ENCODE results near the gene GTF2F2. TPM values are rescaled to one million over a fixed set of nuclear protein-coding genes. Genes with fewer than 3 reads are reported as not detected.
"Not testable (repeated sequence)": the region's sequence is repeated elsewhere in the genome, so short reads cannot be mapped to it uniquely, and the experiment has no call there.

The GTF2F2 gene
- polyA plus RNA-seq, 3 donors from 2014 or later, result 4.5 to 9.4 (median 9.3) TPM

- H3K4me3 Mint-ChIP-seq, result no peak overlapping the region
- H3K9me3 Mint-ChIP-seq, result no peaks in the 10 kb centered on the region
- H3K4me1 Mint-ChIP-seq, result peaks cover 24 to 52% of the 10 kb centered on the region in 2 donors
- H3K27me3 Mint-ChIP-seq (ENCODE audit: low read depth in 3 of 3), result peaks cover 0 to 1% (median 0%) of the 10 kb centered on the region in 3 donors
- no peak overlapping the region for H3K27ac Mint-ChIP-seq
- DNase-seq, result no peak
- peaks cover 0 to 11% (median 9%) of the 10 kb centered on the region in 3 donors for H3K36me3 Mint-ChIP-seq
Measured at GRCh38 chr13:45178349-45179162, 58.2 kb downstream of the GTF2F2 start.

DNA sequence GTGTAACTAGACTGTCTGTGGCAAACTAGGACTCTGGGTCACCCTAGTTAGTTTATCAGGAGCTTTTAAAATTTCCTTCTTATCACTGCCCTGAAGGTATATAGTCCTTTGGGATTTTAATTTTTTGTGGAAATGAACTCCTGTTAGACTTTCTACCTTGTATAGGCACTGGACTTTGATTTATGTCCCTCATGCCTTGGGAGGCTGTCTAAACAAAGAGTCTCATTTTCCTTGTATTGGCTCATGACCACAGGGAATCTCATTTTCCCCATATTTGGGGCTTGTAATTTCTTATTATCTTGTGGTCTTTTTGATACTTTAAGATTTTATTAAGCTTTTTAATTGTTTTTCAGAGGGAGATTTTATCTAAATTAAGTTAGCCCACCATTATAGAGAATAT is 59.1 kb downstream of the GTF2F2 start:
- DNase-seq, result no peak
- Mint-ChIP-seq H3K9me3 (no peaks in the 10 kb centered on the region), H3K27me3 (ENCODE audit: low read depth in 3 of 3) (peaks cover 0 to 1% (median 0%) of the 10 kb centered on the region in 3 donors), H3K27ac (no peak overlapping the region), H3K36me3 (peaks cover 0 to 11% (median 11%) of the 10 kb centered on the region in 3 donors), H3K4me3 (no peak overlapping the region), H3K4me1 (peaks cover 25 to 58% of the 10 kb centered on the region in 2 donors)

DNA sequence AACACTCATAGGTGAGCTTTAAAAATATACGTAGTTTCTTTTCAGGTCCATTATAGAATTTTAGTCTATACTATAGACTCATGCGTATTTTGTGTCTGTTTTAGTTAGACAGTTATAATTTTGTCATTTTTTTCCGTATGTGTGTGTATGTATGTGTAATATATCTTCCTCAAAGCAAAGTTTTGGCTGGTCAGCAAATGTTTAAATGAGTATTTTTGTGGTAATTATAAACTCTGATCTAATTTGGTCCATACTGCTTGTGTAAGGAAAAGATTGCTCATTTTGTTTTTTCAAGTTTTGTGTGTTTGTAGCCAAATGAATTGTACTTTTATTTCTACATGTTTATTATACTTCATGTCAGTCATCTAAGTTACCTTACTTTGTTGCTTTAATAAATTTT is 60.0 kb downstream of the GTF2F2 start:
- H3K27ac Mint-ChIP-seq, result no peak overlapping the region
- H3K9me3 Mint-ChIP-seq, result no peaks in the 10 kb centered on the region
- H3K27me3 Mint-ChIP-seq (ENCODE audit: low read depth in 3 of 3), result peaks cover 0 to 1% (median 0%) of the 10 kb centered on the region in 3 donors
- DNase-seq, result no peak
- H3K4me3 Mint-ChIP-seq, result no peak overlapping the region
- peaks cover 34 to 61% of the 10 kb centered on the region in 2 donors for H3K4me1 Mint-ChIP-seq
- peaks cover 0 to 5% (median 4%) of the 10 kb centered on the region in 3 donors for H3K36me3 Mint-ChIP-seq

- no peak for DNase-seq
- peaks cover 34 to 66% of the 10 kb centered on the region in 2 donors for H3K4me1 Mint-ChIP-seq
- no peaks in the 10 kb centered on the region for H3K27me3 Mint-ChIP-seq (ENCODE audit: low read depth in 3 of 3)
- peak overlapping the region in 2 of 6 donors; percentile 13 to 54 for H3K27ac Mint-ChIP-seq
- peaks cover 0 to 5% (median 4%) of the 10 kb centered on the region in 3 donors for H3K36me3 Mint-ChIP-seq
- no peak overlapping the region for H3K4me3 Mint-ChIP-seq
- no peaks in the 10 kb centered on the region for H3K9me3 Mint-ChIP-seq
Measured at GRCh38 chr13:45180713-45181601, 60.6 kb downstream of the GTF2F2 start.

GRCh38 chr13:45184693-45185092 is 64.4 kb downstream of the GTF2F2 start:
- Mint-ChIP-seq H3K9me3 (no peaks in the 10 kb centered on the region), H3K27me3 (ENCODE audit: low read depth in 3 of 3) (peaks cover 0 to 3% (median 0%) of the 10 kb centered on the region in 3 donors), H3K27ac (peak overlapping the region; percentile 65 to 87 (median 80)), H3K4me1 (peaks cover 20 to 41% of the 10 kb centered on the region in 2 donors), H3K36me3 (peaks cover 0 to 11% (median 7%) of the 10 kb centered on the region in 3 donors), H3K4me3 (peak overlapping the region; percentile 53 to 71 (median 63))
- DNase-seq, result peak in 2 of 3 donors; percentile 5 to 10

DNA sequence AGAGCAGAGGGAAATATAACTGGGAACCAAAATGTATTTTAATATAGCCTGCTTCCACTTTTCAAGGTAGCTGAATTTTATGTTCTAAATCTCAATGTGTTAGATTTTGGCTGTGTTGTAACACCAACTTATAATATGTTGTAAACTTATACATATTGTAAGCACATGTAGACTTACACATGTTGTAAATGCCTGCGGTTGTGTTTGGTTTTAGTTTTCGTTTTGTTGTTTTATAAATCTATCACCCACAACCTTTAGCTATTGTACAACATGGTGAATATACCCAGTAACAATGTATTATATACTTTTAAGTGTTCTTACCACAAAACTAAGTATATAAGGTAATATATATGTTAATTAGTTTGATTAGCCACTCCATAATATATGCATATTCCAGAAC is 65.0 kb downstream of the GTF2F2 start:
- Mint-ChIP-seq H3K36me3 (peaks cover 0 to 11% (median 7%) of the 10 kb centered on the region in 3 donors), H3K4me1 (peaks cover 20 to 47% of the 10 kb centered on the region in 2 donors), H3K4me3 (peak overlapping the region in 1 of 5 donors; percentile 71), H3K27me3 (ENCODE audit: low read depth in 3 of 3) (peaks cover 0 to 3% (median 0%) of the 10 kb centered on the region in 3 donors), H3K9me3 (no peaks in the 10 kb centered on the region), H3K27ac (peak overlapping the region in 4 of 6 donors; percentile 45 to 85 (median 74))
- no peak for DNase-seq

GRCh38 chr13:45189077-45189476 is 68.8 kb downstream of the GTF2F2 start:
- not testable (repeated sequence) for DNase-seq; H3K36me3 Mint-ChIP-seq; H3K9me3 Mint-ChIP-seq; H3K27me3 Mint-ChIP-seq (ENCODE audit: low read depth in 3 of 3); H3K27ac Mint-ChIP-seq; H3K4me3 Mint-ChIP-seq
- H3K4me1 Mint-ChIP-seq, result peaks cover 12 to 37% of the 10 kb centered on the region in 2 donors

- DNase-seq; H3K27me3 Mint-ChIP-seq (ENCODE audit: low read depth in 3 of 3); H3K36me3 Mint-ChIP-seq; H3K27ac Mint-ChIP-seq; H3K4me3 Mint-ChIP-seq; H3K9me3 Mint-ChIP-seq: not testable (repeated sequence)
- peaks cover 10 to 32% of the 10 kb centered on the region in 2 donors for H3K4me1 Mint-ChIP-seq
Measured at GRCh38 chr13:45189511-45189910, 69.2 kb downstream of the GTF2F2 start.

DNA sequence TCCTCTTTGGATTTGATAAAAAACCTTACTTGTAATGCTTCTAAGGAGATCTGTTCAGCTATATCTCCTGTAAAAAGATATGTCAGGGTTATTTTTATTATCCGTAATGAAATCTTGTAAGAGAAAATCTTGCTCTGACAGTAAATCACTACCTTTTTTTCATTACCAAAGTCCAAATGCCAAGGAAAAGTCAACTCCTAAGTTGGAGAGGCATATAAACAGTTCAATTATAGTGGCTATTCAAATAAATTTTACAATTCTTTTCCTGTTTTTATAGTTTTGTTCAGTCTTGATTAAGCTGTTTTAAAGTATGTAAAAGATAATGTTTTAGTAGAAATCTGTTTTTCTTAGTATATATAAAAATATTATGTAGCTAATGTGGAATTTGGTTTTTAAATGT is 71.6 kb downstream of the GTF2F2 start:
- no peak for DNase-seq
- Mint-ChIP-seq H3K27me3 (ENCODE audit: low read depth in 3 of 3) (peaks cover 0 to 3% (median 0%) of the 10 kb centered on the region in 3 donors), H3K9me3 (no peaks in the 10 kb centered on the region), H3K36me3 (peaks cover 4 to 6% (median 6%) of the 10 kb centered on the region in 3 donors), H3K4me1 (peaks cover 10 to 38% of the 10 kb centered on the region in 2 donors), H3K27ac (no peak overlapping the region), H3K4me3 (no peak overlapping the region)

DNA sequence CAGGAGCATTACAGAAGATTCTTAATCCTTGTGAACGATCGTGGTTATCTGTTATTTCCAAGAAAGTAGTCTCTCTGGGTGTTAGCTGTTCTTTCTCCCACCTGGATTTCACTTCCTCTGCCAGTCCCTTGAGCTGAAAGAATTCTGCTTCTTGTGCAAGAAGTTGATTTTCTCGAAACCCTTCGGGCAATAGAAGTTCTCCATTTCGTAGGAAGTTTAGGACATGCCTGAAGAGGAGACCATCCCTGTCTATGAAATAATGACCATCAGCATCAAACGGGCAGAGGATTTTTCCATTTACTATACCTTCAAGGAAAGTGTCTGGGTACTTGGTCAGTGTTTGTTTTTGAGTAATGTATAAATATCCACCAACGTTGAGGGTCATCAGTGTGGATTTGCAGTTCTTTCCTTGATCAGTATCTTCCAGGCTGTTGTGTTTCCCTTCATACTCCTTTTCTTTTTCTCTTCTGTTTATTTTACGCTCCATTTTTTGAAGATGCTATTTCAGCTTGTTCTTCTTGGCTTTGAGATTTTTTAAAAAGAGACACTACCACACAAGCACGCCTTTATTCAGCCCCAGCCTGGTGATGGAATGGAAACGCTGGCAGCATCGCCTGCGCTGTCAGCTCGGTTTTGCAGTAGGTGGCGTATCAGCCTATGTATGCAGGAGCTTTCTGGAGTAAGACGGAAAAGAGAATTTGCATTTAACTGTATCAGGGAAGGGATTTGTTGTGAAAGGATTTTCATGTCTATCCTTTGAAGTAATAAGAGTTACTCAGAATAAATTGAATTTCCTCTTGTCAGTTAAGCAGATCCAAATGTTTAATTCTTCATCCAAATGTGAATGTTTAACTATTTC is 74.0 kb downstream of the GTF2F2 start:
- no peaks in the 10 kb centered on the region for H3K9me3 Mint-ChIP-seq
- H3K36me3 Mint-ChIP-seq, result peaks cover 2 to 9% (median 4%) of the 10 kb centered on the region in 3 donors
- DNase-seq, result no peak
- no peaks in the 10 kb centered on the region for H3K27me3 Mint-ChIP-seq (ENCODE audit: low read depth in 3 of 3)
- no peak overlapping the region for H3K4me3 Mint-ChIP-seq
- H3K27ac Mint-ChIP-seq, result peak overlapping the region in 1 of 6 donors; percentile 49
- H3K4me1 Mint-ChIP-seq, result peaks cover 11 to 39% of the 10 kb centered on the region in 2 donors

DNA sequence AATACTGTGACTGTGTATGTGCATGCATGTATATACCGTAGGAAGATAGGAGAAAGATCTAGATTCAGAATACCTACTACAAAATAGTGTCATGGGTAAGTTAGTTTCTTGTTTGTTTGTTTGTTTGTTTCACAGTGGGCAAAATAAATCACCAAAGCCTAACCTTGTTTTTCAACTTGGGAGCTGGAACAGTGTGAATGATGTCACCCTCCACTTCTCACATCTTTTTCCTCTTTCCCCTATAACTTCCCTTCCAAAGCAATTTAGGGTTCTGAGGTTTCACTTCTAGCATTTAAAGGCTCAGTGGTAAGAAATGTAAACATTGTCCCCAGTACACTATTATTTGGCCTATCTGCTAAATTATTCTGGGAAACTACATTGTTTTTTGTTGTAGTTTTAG is 75.1 kb downstream of the GTF2F2 start:
- no peak for DNase-seq
- H3K27ac Mint-ChIP-seq, result peak overlapping the region in 1 of 6 donors; percentile 4
- no peak overlapping the region for H3K4me3 Mint-ChIP-seq
- peaks cover 13 to 27% of the 10 kb centered on the region in 2 donors for H3K4me1 Mint-ChIP-seq
- peaks cover 0 to 8% (median 4%) of the 10 kb centered on the region in 3 donors for H3K36me3 Mint-ChIP-seq
- H3K27me3 Mint-ChIP-seq (ENCODE audit: low read depth in 3 of 3), result no peaks in the 10 kb centered on the region
- no peaks in the 10 kb centered on the region for H3K9me3 Mint-ChIP-seq

GRCh38 chr13:45196096-45196495 is 75.8 kb downstream of the GTF2F2 start:
- no peak overlapping the region for H3K4me3 Mint-ChIP-seq
- no peaks in the 10 kb centered on the region for H3K9me3 Mint-ChIP-seq
- H3K36me3 Mint-ChIP-seq, result peaks cover 0 to 5% (median 4%) of the 10 kb centered on the region in 3 donors

DNA sequence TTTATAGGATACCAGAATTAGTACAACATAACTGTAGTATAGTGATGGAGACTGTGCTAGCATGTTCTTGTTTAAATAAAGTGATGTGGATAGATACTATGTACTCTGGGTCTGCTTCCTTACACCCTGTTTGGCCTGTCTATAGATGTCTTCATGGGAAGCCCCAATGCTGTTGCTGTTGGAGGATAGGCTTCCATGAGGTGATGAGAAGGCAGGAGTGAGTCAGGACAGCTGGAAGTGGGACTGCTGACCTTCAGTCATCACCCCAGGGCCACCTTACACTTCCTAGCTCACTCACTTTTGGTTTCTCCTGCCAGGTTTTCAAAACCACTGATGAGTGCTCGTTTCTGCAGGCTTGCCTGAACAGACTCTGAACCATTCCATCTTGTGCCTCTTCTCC is 76.3 kb downstream of the GTF2F2 start:
- H3K4me3 Mint-ChIP-seq, result no peak overlapping the region

More at GRCh38 chr13:45196096-45196495, 75.8 kb downstream of the GTF2F2 start:
- Mint-ChIP-seq H3K27me3 (ENCODE audit: low read depth in 3 of 3) (no peaks in the 10 kb centered on the region), H3K4me1 (peaks cover 13 to 22% of the 10 kb centered on the region in 2 donors), H3K27ac (no peak overlapping the region)
- DNase-seq, result no peak

More for the DNA sequence above, 76.3 kb downstream of the GTF2F2 start:
- H3K9me3 Mint-ChIP-seq, result no peaks in the 10 kb centered on the region
- H3K27ac Mint-ChIP-seq, result peak overlapping the region in 1 of 6 donors; percentile 55
- H3K36me3 Mint-ChIP-seq, result peaks cover 3 to 5% (median 4%) of the 10 kb centered on the region in 3 donors
- no peaks in the 10 kb centered on the region for H3K27me3 Mint-ChIP-seq (ENCODE audit: low read depth in 3 of 3)
- DNase-seq, result no peak
- peaks cover 13 to 22% of the 10 kb centered on the region in 2 donors for H3K4me1 Mint-ChIP-seq

All from immature natural killer cell (primary cell).